Fibroblast of skin of right biceps (primary cell): ENCODE measurements around the gene RHNO1.
"Not testable (repeated sequence)": the region's sequence is repeated elsewhere in the genome, so short reads cannot be mapped to it uniquely, and the experiment has no call there.

Source experiments
- DNase-seq: peaks from one replicate; pipeline ENCODE4 v3.0.0-alpha.2; 2013

The RHNO1 gene

DNA sequence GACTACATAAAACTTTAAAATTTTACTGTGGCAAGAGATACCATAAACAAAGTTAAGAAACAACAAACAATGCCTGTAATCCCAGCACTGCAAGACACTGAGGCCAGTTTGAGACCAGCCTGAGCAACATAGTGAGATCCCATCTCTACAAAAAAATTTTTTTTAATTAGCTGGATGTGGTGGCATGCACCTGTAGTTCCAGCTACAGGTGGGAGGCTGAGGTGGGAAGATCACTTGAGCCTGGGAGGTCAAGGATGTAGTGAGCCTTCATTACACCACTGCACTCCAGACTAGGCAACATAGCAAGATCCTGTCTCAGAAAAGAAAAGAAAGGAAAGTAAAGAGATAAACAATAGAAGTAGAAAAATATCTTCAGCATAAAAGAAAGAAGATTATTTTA, 16.9 kb upstream of the RHNO1 start:
- no peak for DNase-seq

GRCh38 chr12:2862876-2863275, 14.1 kb upstream of the RHNO1 start:
- DNase-seq = no peak

GRCh38 chr12:2863402-2863801, 13.6 kb upstream of the RHNO1 start:
- DNase-seq = not testable (repeated sequence)

DNA sequence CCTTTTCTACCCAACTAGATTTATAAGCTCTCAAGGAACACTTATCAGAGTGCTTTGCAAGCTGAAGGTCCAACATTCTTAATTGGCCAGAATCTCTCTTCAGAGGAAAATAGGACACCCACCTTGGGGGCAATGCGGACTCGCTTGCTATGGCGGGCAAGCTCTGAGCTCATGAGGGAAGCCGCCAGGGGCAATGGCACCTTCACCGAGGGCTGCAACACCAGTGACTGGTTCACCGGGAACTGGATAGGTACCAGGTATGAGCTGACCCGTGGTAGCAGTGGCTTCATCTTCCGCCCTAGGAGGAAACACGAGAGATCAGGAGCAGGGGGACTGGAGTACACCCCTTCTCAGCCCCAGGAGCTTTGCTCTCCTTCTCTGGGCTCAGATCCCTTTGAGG, 12.8 kb upstream of the RHNO1 start:
- DNase-seq = no peak

DNA sequence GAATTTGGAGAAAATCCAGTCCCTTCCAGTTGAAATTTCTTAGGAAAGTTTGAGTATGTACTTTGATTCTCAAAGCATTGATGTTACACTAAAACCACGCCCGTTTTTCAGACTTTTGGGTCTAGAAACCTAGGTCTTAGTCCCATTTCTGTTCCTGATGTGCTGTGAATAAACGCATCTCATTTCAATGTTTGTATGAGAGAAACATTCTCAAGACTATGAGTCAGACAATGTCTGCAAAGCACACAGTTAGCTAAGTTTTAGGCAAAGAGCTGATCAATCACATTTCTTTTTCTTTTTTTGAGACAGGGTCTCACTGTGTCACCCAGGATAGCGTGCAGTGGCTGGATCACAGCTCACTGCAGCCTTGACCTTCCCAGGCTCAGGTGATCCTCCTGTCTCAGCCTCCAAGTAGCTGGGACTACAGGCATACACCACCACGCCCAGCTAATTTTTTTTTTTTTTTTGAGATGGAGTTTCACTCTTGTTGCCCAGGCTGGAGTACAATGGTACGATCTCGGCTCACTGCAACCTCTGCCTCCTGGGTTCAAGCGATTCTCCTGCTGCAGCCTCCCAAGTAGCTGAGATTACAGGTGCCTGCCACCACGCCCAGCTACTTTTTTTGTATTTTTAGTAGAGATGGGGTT, 7.9 kb upstream of the RHNO1 start:
- not testable (repeated sequence) for DNase-seq

- peak; percentile 36 for DNase-seq
Measured at GRCh38 chr12:2876431-2877046, 484 bp upstream of the RHNO1 start.

GRCh38 chr12:2877953-2878732, 1.1 kb downstream of the RHNO1 start:
- DNase-seq = no peak

GRCh38 chr12:2879853-2880252, 2.8 kb downstream of the RHNO1 start:
- no peak for DNase-seq

GRCh38 chr12:2884810-2885209, 7.8 kb downstream of the RHNO1 start:
- DNase-seq = no peak

DNA sequence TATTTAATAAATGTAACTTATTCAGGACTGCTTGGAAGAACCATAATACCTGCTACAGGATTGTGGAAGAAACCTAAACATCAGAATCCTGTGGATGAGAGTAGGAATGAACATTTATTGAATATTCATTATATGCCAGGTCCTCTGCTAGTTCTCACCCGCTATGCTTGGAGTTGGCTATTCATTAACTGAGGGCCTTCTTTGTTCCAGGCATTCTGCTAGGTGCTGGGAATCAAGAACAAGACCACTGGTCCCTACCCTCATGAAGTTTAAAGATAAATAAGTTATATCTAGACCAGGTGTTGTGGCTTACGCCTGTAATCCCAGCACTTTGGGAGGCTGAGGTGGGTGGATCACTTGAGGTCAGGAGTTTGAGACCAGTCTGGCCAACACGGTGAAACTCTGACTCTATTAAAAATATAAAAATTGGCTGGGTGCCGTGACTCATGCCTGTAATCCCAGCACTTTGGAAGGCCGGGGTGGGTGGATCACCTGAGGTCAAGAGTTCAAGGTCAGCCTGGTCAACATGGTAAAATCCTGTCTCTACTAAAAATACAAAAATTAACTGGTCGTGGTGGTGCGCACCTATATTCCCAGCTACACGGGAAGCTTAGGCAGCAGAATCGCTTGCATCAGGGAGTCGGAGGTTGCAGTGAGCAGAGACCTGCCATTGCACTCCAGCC, 9.9 kb downstream of the RHNO1 start:
- no peak for DNase-seq

- no peak for DNase-seq
Measured at GRCh38 chr12:2890001-2890387, 13.0 kb downstream of the RHNO1 start.

- peak; percentile 98 for DNase-seq
Measured at GRCh38 chr12:2890388-2891239, 13.6 kb downstream of the RHNO1 start, which contains the start of gene TULP3. Gene TULP3, plus strand, starts transcription at chr12:2890891. Its CDS starts 57 bp downstream, at chr12:2890948.

GRCh38 chr12:2891240-2892053, 14.4 kb downstream of the RHNO1 start:
- DNase-seq = peak; percentile 71

DNA sequence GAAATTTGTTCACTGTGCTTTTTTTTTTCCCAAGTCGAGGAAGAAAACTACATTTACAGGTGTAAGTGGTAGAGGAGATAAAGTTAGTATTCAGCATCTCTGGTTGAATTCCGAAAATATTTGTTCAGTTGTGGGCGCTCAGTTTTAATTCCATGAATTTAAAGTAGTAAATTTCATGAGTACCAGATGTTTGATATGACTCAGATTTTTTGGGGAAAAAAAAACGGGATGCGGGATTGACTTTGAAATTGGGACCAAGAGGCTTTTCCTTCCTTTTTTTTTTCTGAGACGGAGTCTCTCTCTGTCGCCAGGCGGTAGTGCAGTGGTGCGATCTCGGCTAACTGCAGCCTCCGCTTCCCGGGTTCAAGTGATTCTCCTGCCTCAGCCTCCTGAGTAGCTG, 15.2 kb downstream of the RHNO1 start:
- peak; percentile 69 for DNase-seq

- peak; percentile 88 for DNase-seq
Measured at GRCh38 chr12:2893007-2893406, 16.0 kb downstream of the RHNO1 start.

DNA sequence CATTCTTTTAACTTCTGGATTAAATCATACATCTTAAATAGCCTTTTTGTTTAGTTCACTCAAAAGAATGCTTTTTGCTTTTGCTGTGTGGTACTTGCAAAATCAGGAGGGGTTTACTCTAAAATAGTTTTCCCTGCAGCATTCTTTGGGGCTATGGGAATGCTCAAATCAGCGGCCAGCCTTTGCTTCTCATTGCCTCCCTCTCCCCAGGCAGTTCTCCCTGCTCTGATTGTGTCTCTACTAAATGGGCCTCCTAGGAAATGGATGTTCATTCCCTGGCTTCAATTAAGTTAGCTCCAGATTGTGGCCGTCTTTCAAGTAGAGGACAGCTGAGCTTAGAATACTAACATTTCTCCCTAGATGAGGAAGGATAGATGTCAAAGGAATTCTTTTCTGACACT, 18.0 kb downstream of the RHNO1 start:
- DNase-seq = peak; percentile 51

DNA sequence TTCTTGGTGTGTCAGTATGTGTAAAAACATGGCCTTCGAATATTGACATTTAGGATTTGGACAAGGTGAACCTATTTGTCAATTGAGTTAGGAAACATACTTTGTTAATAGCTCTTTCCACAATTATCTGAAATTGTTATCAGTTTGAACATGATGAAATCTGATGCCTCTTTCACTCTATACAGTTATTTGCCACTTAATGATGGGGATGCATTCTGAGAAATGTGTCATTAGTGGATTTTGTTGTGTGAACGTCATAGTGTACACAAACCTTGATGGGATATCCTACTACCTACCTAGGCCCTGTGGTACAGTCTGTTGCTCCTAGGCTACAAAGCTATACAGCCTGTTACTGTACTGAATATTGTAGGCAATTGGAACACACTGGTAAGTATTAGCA, 18.5 kb downstream of the RHNO1 start:
- peak; percentile 37 for DNase-seq

GRCh38 chr12:2897418-2897817, 20.4 kb downstream of the RHNO1 start:
- no peak for DNase-seq

DNA sequence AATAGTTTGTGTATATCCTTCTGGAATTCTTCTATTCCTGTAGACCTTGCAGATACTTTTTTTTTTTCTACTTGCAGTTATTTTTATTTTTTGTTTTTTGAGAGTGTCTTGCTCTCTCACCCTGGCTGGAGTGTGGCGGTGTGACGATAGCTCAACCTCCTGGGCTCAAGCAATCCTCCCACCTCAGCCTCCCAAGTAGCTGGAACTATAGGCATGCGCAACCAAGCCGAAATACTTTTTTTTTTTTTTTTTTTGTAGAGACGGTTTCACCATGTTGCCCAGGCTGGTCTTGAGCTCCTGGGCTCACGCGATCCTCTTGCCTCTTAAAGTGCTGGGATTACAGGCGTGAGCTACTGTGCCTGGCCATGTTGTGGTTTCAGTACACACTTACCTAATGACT, 23.6 kb downstream of the RHNO1 start:
- no peak for DNase-seq

DNA sequence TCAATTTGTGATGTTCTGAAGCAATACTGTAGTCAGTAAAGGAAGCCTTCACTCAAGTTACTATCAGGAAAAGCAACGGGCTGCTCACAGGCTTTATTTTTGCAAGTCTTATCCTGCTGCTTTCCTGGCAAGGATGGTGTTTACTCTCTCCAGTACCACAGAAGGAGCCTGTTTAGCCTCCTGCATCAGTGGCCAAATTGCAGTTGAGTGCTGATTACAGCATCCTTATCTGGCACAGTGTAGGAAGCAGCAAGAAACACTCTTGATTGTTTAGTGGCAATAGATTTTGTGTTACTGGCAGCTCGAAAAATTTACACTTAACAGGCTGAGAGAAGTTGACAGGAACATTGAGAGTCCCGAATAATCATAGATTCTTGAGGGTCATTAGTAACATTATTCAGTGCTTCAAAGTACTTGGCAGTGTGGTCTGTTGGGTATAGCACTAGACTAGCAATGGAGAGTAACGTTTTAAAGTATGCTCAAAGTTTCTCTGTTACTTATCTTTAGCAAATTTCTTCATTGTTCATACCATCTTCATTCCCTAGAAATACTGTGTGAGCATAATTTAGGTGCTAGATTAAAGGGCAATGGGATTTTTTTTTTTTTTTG, 25.4 kb downstream of the RHNO1 start:
- DNase-seq = no peak

DNA sequence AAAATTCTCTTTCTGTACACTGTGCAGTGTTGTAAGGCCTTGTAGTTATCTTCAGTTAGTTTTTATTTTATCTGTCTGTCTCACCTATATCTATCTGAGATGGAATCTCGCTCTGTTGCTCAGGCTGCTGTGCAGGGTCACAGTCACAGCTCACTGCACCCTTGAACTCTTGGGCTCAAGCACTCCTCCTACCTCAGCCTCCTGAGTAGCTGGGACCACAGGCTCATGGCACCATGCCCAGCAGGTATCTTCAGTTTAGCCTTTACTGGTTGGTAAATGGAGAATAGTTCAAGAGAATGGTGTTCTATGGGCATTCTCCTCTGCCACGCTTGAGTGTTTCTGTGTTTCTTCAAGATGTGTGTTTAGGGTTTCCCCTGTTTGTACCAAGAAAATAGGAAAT, 27.2 kb downstream of the RHNO1 start:
- DNase-seq = no peak
